ENCODE measurements around the gene VSTM2L.

DNA sequence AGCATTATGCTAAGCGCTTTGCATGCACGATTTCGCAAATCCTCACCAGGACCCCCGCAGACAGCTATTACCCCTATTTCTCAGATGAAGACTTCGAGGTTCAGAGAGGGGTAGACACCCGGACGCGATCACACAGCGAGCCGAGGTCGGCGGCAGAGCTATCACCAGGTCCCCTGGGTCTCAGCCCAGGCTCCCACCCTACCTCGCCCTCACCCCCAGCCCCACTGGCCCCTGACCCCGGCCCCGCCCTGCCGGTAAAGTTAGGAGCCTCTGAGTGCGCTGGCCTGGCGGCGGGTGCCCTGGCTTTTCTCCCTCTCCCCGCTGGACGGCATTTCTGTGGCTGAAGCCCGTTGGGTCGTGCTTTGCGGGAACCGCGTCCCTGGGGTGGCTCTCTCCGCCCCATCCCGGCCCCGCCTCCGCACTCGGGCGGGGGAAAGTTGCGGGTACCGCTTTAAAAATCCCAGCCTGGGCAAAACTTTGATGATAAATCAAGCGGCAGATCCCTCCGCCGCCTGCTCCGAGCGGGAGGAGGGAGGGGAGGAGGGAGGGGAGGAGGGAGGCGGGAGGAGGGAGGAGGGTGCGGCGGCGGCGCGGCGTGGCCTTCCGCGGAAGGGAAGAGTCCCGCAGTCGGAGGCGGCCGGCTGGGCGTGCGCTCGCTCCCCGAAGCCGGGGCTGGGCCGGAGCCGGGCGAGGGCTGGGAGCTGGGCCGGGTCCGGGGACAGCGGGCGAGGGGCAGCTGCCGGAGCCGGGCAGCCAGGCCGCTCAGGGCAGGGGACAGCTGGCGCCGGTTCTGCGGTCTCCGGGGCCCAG, at the start of gene VSTM2L:
- TF ChIP-seq, protein P1, sequence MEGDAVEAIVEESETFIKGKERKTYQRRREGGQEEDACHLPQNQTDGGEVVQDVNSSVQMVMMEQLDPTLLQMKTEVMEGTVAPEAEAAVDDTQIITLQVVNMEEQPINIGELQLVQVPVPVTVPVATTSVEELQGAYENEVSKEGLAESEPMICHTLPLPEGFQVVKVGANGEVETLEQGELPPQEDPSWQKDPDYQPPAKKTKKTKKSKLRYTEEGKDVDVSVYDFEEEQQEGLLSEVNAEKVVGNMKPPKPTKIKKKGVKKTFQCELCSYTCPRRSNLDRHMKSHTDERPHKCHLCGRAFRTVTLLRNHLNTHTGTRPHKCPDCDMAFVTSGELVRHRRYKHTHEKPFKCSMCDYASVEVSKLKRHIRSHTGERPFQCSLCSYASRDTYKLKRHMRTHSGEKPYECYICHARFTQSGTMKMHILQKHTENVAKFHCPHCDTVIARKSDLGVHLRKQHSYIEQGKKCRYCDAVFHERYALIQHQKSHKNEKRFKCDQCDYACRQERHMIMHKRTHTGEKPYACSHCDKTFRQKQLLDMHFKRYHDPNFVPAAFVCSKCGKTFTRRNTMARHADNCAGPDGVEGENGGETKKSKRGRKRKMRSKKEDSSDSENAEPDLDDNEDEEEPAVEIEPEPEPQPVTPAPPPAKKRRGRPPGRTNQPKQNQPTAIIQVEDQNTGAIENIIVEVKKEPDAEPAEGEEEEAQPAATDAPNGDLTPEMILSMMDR (IDR thresholded peaks at IDR 0.05) = no peak
- no peak for TF ChIP-seq POLR2A (IDR thresholded peaks at IDR 0.05)

Measured in testis (tissue), 2 donors.